K562 (cell line): ENCODE measurements around the gene PCED1B. TPM values are rescaled to one million over a fixed set of nuclear protein-coding genes. Genes with fewer than 3 reads are reported as not detected.
A peak's percentile ranks its signal among the peaks of the same experiment; 100 is the strongest.

Source experiments
- BACH1 ChIP-seq: fragments of 200-800 bp; sonication (Bioruptor generic); IDR thresholded peaks from 2 replicates; pipeline ENCODE4 v1.6.1; 2016; ENCODE audit warnings: missing genetic modification characterization, missing compliant biosample characterization
- CEBPB ChIP-seq: fragments of 450-650 bp; IDR thresholded peaks from 2 replicates; pipeline ENCODE4 v1.6.1; 2016; ENCODE audit warnings: missing genetic modification characterization, missing compliant biosample characterization
- CEBPG ChIP-seq, 3 experiments: fragments of 200-800 bp in 1 of 3; sonication (Bioruptor generic) in 1 of 3; sonication (generic) in 1 of 3; formaldehyde crosslinking in 1 of 3; IDR thresholded peaks in 2 of 3; conservative IDR thresholded peaks in 1 of 3; 2 replicates each; pipeline versions ENCODE4 v1.6.1 to v1.8.0; 2016 to 2022; ENCODE audit warnings: missing compliant biosample characterization in 2 of 3, missing genetic modification characterization in 2 of 3, mild to moderate bottlenecking in 1 of 3, missing genetic modification reagents in 1 of 3
- KAT2B ChIP-seq: IDR thresholded peaks from one replicate; pipeline ENCODE4 v1.6.1; 2012; ENCODE audit warnings: low read depth, mild to moderate bottlenecking, control low read depth, inconsistent platforms, low read length, moderate library complexity
- MBD2 ChIP-seq: sonication (generic); IDR thresholded peaks from 2 replicates; pipeline ENCODE4 v1.6.1; 2016; ENCODE audit warnings: low read depth, borderline replicate concordance
- NFRKB ChIP-seq: fragments of 450-650 bp; IDR thresholded peaks from 2 replicates; pipeline ENCODE4 v1.6.1; 2016; ENCODE audit warnings: low read depth
- NR2C2 ChIP-seq, 2 experiments: fragments of 200-800 bp in 1 of 2; sonication (Bioruptor generic) in 1 of 2; sonication (generic) in 1 of 2; formaldehyde crosslinking in 1 of 2; IDR thresholded peaks; 2 replicates each; pipeline versions ENCODE4 v1.6.1 to v1.8.0; 2016 to 2022; ENCODE audit warnings: mild to moderate bottlenecking in 1 of 2, missing compliant biosample characterization in 1 of 2, missing genetic modification characterization in 1 of 2, missing genetic modification reagents in 1 of 2
- PCBP2 ChIP-seq: fragments of 200-400 bp; formaldehyde crosslinking; IDR thresholded peaks from 2 replicates; pipeline ENCODE4 v1.6.1; 2018; ENCODE audit warnings: low read length, low read depth, mild to moderate bottlenecking, moderate library complexity; ENCODE audit not compliant: poor library complexity, severe bottlenecking
- RBFOX2 ChIP-seq: fragments of 200-400 bp; formaldehyde crosslinking; IDR thresholded peaks from 2 replicates; pipeline ENCODE4 v1.6.1; 2017; ENCODE audit warnings: low read depth, mild to moderate bottlenecking, low read length, moderate library complexity
- SMAD4 ChIP-seq: fragments of 250-450 bp; sonication (Bioruptor Pico); conservative IDR thresholded peaks from 2 replicates; pipeline ENCODE4 v1.8.0; 2021; ENCODE audit warnings: inconsistent platforms, mild to moderate bottlenecking, moderate library complexity
- ZNF184 ChIP-seq: sonication (generic); formaldehyde crosslinking; IDR thresholded peaks from 2 replicates; pipeline ENCODE4 v1.5.0; 2020; ENCODE audit warnings: missing genetic modification reagents
- polyA plus RNA-seq, 8 experiments: library from polyadenylated mRNA; depleted of rRNA in 4 of 8; stranded (reverse) in 5 of 8; unstranded in 3 of 8; fragments of >200 nt; fragmentation: Nextera tagmentation in 2 of 8; fragmentation: Illumina TruSeq in 1 of 8; extraction: Ambion mirVana in 2 of 8; extraction: Trizol in 1 of 8; gene quantifications; 2 replicates each; pipeline versions ENCODE4 v1.2.1 to v1.2.3, GENCODE V29; 2011 to 2014; ENCODE audit warnings: inconsistent platforms in 1 of 8, missing spikeins in 1 of 8
- total RNA-seq, 7 experiments: library from RNA; depleted of rRNA in 6 of 7; stranded (reverse); fragments of >200 nt in 6 of 7; fragmentation: Illumina TruSeq in 2 of 7; extraction: Trizol in 2 of 7; gene quantifications; 2 replicates each; pipeline versions ENCODE4 v1.2.1 to v1.2.3, GENCODE V29; 2011 to 2021; ENCODE audit warnings: low replicate concordance in 1 of 7
- TF ChIP-seq, protein P1 (sequence below): fragments of 250-450 bp; sonication (Bioruptor Pico); IDR thresholded peaks from 2 replicates; pipeline ENCODE4 v1.9.0; 2021; ENCODE audit warnings: mild to moderate bottlenecking, inconsistent platforms
- TF ChIP-seq, protein P2 (sequence below), 2 experiments: fragments of 450-650 bp in 1 of 2; sonication (generic) in 1 of 2; formaldehyde crosslinking in 1 of 2; IDR thresholded peaks in 1 of 2; conservative IDR thresholded peaks in 1 of 2; 2 replicates each; pipeline versions ENCODE4 v1.6.1 to v1.8.1; 2016 to 2023; ENCODE audit warnings: mild to moderate bottlenecking in 2 of 2, moderate library complexity in 2 of 2, inconsistent platforms in 1 of 2, missing genetic modification reagents in 1 of 2
- TF ChIP-seq, protein P3 (sequence below), 2 experiments: IDR thresholded peaks; 2 replicates each; pipeline ENCODE4 v1.6.1; 2011; ENCODE audit warnings: borderline replicate concordance in 1 of 2, control low read depth in 1 of 2, low read depth in 1 of 2, low read length in 1 of 2, mild to moderate bottlenecking in 1 of 2, mixed read lengths in 1 of 2, moderate library complexity in 1 of 2; ENCODE audit not compliant: insufficient read depth in 1 of 2, insufficient read length in 1 of 2, poor library complexity in 1 of 2, severe bottlenecking in 1 of 2; ENCODE audit errors: extremely low read depth in 1 of 2
- TF ChIP-seq, protein P4 (sequence below): sonication (generic); formaldehyde crosslinking; IDR thresholded peaks from 2 replicates; pipeline ENCODE4 v1.8.0; 2022; ENCODE audit warnings: missing genetic modification reagents, mild to moderate bottlenecking, moderate library complexity, borderline replicate concordance
- TF ChIP-seq, protein P5 (sequence below): fragments of 450-650 bp; IDR thresholded peaks from 2 replicates; pipeline ENCODE4 v1.6.1; 2016

Gene PCED1B
- total and polyA plus RNA-seq, 9 of the 15 experiments (the other 6 are each of a cell fraction or from before 2014, with no cell fraction given), result 1.2 to 9.3 (median 2.5) TPM

DNA sequence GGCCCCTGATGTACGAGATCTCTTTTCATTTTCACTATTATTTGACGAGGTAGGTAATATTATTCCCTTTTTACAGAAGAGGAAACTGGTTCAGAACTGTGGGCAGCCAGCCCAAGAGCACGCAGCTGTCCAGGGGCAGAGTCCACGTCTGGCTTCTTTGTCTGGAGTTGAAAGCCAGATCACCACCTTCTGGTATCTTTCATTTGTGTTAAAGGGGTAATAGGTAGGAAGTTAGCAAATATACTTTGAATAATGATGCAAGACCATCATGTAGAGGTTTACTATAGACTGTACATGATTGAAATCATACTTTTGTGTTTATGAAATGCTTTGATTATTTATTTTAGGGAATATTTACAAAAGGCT lies 144.4 kb downstream of the PCED1B start (continued):
- TF ChIP-seq ZNF184 (CRISPR knock-in tag), result no peak
- TF ChIP-seq NR2C2 (CRISPR knock-in tag; IDR thresholded peaks at IDR 0.05), result no peak
- TF ChIP-seq NR2C2 (tag; IDR thresholded peaks at IDR 0.05), result peak; percentile 13; the same call in 1 of the 2 replicates
- TF ChIP-seq RBFOX2, result 0 out of 2 replicates have a peak, but pooled peaks have one; percentile 33
- 0 out of 2 replicates have a peak, but pooled peaks have one; percentile 21 for TF ChIP-seq SMAD4
- peak; percentile 11; the same call in 1 of the 2 replicates for TF ChIP-seq NFRKB
- TF ChIP-seq, protein P1, sequence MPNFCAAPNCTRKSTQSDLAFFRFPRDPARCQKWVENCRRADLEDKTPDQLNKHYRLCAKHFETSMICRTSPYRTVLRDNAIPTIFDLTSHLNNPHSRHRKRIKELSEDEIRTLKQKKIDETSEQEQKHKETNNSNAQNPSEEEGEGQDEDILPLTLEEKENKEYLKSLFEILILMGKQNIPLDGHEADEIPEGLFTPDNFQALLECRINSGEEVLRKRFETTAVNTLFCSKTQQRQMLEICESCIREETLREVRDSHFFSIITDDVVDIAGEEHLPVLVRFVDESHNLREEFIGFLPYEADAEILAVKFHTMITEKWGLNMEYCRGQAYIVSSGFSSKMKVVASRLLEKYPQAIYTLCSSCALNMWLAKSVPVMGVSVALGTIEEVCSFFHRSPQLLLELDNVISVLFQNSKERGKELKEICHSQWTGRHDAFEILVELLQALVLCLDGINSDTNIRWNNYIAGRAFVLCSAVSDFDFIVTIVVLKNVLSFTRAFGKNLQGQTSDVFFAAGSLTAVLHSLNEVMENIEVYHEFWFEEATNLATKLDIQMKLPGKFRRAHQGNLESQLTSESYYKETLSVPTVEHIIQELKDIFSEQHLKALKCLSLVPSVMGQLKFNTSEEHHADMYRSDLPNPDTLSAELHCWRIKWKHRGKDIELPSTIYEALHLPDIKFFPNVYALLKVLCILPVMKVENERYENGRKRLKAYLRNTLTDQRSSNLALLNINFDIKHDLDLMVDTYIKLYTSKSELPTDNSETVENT (CRISPR knock-in tag), result no peak
- TF ChIP-seq CEBPG (CRISPR knock-in tag; IDR thresholded peaks at IDR 0.05), result no peak
- TF ChIP-seq CEBPG (tag; conservative IDR thresholded peaks at IDR 0.05 in 1 of 2, IDR thresholded peaks at IDR 0.05 in 1 of 2), result peak; percentile 73 to 80; a peak in 3 of 4 replicates
- TF ChIP-seq PCBP2, result no peak
- TF ChIP-seq, protein P2, sequence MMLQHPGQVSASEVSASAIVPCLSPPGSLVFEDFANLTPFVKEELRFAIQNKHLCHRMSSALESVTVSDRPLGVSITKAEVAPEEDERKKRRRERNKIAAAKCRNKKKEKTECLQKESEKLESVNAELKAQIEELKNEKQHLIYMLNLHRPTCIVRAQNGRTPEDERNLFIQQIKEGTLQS (IDR thresholded peaks at IDR 0.05), result peak; percentile 73
- TF ChIP-seq, protein P2 (CRISPR knock-in tag; conservative IDR thresholded peaks at IDR 0.05), result no peak
- 0 out of 2 replicates have a peak, but pooled peaks have one; percentile 18 for TF ChIP-seq BACH1
- TF ChIP-seq MBD2, result peak; percentile 8; the same call in 1 of the 2 replicates
- TF ChIP-seq, protein P3, sequence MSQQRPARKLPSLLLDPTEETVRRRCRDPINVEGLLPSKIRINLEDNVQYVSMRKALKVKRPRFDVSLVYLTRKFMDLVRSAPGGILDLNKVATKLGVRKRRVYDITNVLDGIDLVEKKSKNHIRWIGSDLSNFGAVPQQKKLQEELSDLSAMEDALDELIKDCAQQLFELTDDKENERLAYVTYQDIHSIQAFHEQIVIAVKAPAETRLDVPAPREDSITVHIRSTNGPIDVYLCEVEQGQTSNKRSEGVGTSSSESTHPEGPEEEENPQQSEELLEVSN (IDR thresholded peaks at IDR 0.05; ENCODE audit: borderline replicate concordance in 1 of 2, extremely low read depth in 1 of 2, insufficient read depth in 1 of 2, insufficient read length in 1 of 2, low read depth in 1 of 2, low read length in 1 of 2, poor library complexity in 1 of 2, severe bottlenecking in 1 of 2), result peak in 1 of 2 experiments; percentile 1
- TF ChIP-seq, protein P4, sequence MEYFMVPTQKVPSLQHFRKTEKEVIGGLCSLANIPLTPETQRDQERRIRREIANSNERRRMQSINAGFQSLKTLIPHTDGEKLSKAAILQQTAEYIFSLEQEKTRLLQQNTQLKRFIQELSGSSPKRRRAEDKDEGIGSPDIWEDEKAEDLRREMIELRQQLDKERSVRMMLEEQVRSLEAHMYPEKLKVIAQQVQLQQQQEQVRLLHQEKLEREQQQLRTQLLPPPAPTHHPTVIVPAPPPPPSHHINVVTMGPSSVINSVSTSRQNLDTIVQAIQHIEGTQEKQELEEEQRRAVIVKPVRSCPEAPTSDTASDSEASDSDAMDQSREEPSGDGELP, result no peak
- TF ChIP-seq CEBPB (tag), result peak; percentile 52
- TF ChIP-seq, protein P5, sequence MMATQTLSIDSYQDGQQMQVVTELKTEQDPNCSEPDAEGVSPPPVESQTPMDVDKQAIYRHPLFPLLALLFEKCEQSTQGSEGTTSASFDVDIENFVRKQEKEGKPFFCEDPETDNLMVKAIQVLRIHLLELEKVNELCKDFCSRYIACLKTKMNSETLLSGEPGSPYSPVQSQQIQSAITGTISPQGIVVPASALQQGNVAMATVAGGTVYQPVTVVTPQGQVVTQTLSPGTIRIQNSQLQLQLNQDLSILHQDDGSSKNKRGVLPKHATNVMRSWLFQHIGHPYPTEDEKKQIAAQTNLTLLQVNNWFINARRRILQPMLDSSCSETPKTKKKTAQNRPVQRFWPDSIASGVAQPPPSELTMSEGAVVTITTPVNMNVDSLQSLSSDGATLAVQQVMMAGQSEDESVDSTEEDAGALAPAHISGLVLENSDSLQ, result no peak
- no peak for TF ChIP-seq KAT2B
- TF ChIP-seq, all 486 proteins: peak for 13
